Stomach smooth muscle (tissue), 2 donors: ENCODE results near the gene TEDC1.

ENCODE experiments used
- H3K27ac ChIP-seq: one replicate; pipeline ENCODE4 v1.7.0; 2013; ENCODE audit warnings: mild to moderate bottlenecking, low read length, inconsistent platforms
- H3K27me3 ChIP-seq, 2 donors: one replicate each; pipeline ENCODE4 v1.7.0; 2013; ENCODE audit warnings: low read length in 2 of 2; ENCODE audit not compliant: insufficient read depth in 2 of 2, control insufficient read depth in 1 of 2
- H3K36me3 ChIP-seq, 2 donors: one replicate each; pipeline ENCODE4 v1.7.0; 2013; ENCODE audit warnings: low read length in 2 of 2; ENCODE audit not compliant: control insufficient read depth in 2 of 2, insufficient read depth in 2 of 2
- H3K4me1 ChIP-seq: one replicate; pipeline ENCODE4 v1.7.0; 2013; ENCODE audit warnings: low read length; ENCODE audit not compliant: control insufficient read depth, insufficient read depth
- H3K4me3 ChIP-seq, 2 donors: one replicate each; pipeline ENCODE4 v1.7.0; 2013; ENCODE audit warnings: low read length in 2 of 2
- H3K9ac ChIP-seq, 2 donors: one replicate each; pipeline ENCODE4 v1.7.0; 2013; ENCODE audit warnings: low read length in 2 of 2, mild to moderate bottlenecking in 1 of 2
- H3K9me3 ChIP-seq, 2 donors: one replicate each; pipeline ENCODE4 v1.7.0; 2013; ENCODE audit warnings: low read length in 2 of 2; ENCODE audit not compliant: control insufficient read depth in 2 of 2
- donor health status: healthy.
- donor health status: Pancreatic carcinoma.

The TEDC1 gene

GRCh38 chr14:105501504-105502291 lies 10.7 kb downstream of the TEDC1 start:
- H3K27me3 ChIP-seq, result no peaks in the 10 kb centered on the region
- H3K4me3 ChIP-seq, result no peak overlapping the region
- no peaks in the 10 kb centered on the region for H3K9me3 ChIP-seq
- H3K9ac ChIP-seq, result no peak overlapping the region
- no peaks in the 10 kb centered on the region for H3K4me1 ChIP-seq
- no peaks in the 10 kb centered on the region for H3K36me3 ChIP-seq
- no peak overlapping the region for H3K27ac ChIP-seq

- Histone ChIP-seq H3K4me1 (no peaks in the 10 kb centered on the region), H3K27ac (no peak overlapping the region), H3K4me3 (no peak overlapping the region), H3K9ac (no peak overlapping the region), H3K9me3 (no peaks in the 10 kb centered on the region), H3K36me3 (no peaks in the 10 kb centered on the region), H3K27me3 (no peaks in the 10 kb centered on the region)
Observed at GRCh38 chr14:105502446-105503295, 11.6 kb downstream of the TEDC1 start.

- H3K27me3 ChIP-seq, result no peaks in the 10 kb centered on the region
- no peaks in the 10 kb centered on the region for H3K4me1 ChIP-seq
- H3K27ac ChIP-seq, result no peak overlapping the region
- no peaks in the 10 kb centered on the region for H3K9me3 ChIP-seq
- no peaks in the 10 kb centered on the region for H3K36me3 ChIP-seq
- H3K9ac ChIP-seq, result no peak overlapping the region
- H3K4me3 ChIP-seq, result no peak overlapping the region
Observed at GRCh38 chr14:105503296-105503640, 12.2 kb downstream of the TEDC1 start.

- H3K4me1 ChIP-seq, result no peaks in the 10 kb centered on the region
- H3K9ac ChIP-seq, result no peak overlapping the region
- H3K9me3 ChIP-seq, result no peaks in the 10 kb centered on the region
- H3K4me3 ChIP-seq, result no peak overlapping the region
- H3K27ac ChIP-seq, result no peak overlapping the region
- H3K36me3 ChIP-seq, result no peaks in the 10 kb centered on the region
- peaks cover 0 to 4% of the 10 kb centered on the region in 2 donors for H3K27me3 ChIP-seq
Observed at GRCh38 chr14:105503935-105504692, 13.1 kb downstream of the TEDC1 start.

GRCh38 chr14:105505101-105505500 lies 14.1 kb downstream of the TEDC1 start:
- no peak overlapping the region for H3K4me3 ChIP-seq
- peaks cover 0 to 7% of the 10 kb centered on the region in 2 donors for H3K27me3 ChIP-seq
- H3K9me3 ChIP-seq, result no peaks in the 10 kb centered on the region
- H3K36me3 ChIP-seq, result no peaks in the 10 kb centered on the region
- no peak overlapping the region for H3K27ac ChIP-seq
- H3K4me1 ChIP-seq, result no peaks in the 10 kb centered on the region
- no peak overlapping the region for H3K9ac ChIP-seq

GRCh38 chr14:105507247-105507646 lies 16.2 kb downstream of the TEDC1 start:
- Histone ChIP-seq H3K4me1 (no peaks in the 10 kb centered on the region), H3K4me3 (no peak overlapping the region), H3K27me3 (peaks cover 5 to 10% of the 10 kb centered on the region in 2 donors), H3K27ac (no peak overlapping the region), H3K9ac (no peak overlapping the region), H3K36me3 (no peaks in the 10 kb centered on the region), H3K9me3 (no peaks in the 10 kb centered on the region)

GRCh38 chr14:105508069-105508468 lies 17.0 kb downstream of the TEDC1 start:
- Histone ChIP-seq H3K4me3 (no peak overlapping the region), H3K9ac (no peak overlapping the region), H3K27me3 (peaks cover 10 to 13% of the 10 kb centered on the region in 2 donors), H3K36me3 (no peaks in the 10 kb centered on the region), H3K4me1 (no peaks in the 10 kb centered on the region), H3K9me3 (no peaks in the 10 kb centered on the region), H3K27ac (no peak overlapping the region)

- H3K4me1 ChIP-seq, result no peaks in the 10 kb centered on the region
- no peaks in the 10 kb centered on the region for H3K9me3 ChIP-seq
- no peak overlapping the region for H3K4me3 ChIP-seq
- no peak overlapping the region for H3K27ac ChIP-seq
- H3K9ac ChIP-seq, result no peak overlapping the region
- H3K36me3 ChIP-seq, result no peaks in the 10 kb centered on the region
- H3K27me3 ChIP-seq, result peaks cover 10 to 13% of the 10 kb centered on the region in 2 donors
Observed at GRCh38 chr14:105508601-105509000, 17.6 kb downstream of the TEDC1 start.

- H3K9me3 ChIP-seq, result peaks cover 0 to 2% of the 10 kb centered on the region in 2 donors
- H3K9ac ChIP-seq, result no peak overlapping the region
- peaks cover 4 to 5% of the 10 kb centered on the region in 2 donors for H3K27me3 ChIP-seq
- H3K27ac ChIP-seq, result no peak overlapping the region
- H3K4me1 ChIP-seq, result no peaks in the 10 kb centered on the region
- no peak overlapping the region for H3K4me3 ChIP-seq
- no peaks in the 10 kb centered on the region for H3K36me3 ChIP-seq
Observed at GRCh38 chr14:105517096-105517495, 26.1 kb downstream of the TEDC1 start.

- Histone ChIP-seq H3K4me1 (no peaks in the 10 kb centered on the region), H3K9me3 (no peaks in the 10 kb centered on the region), H3K9ac (no peak overlapping the region), H3K27me3 (no peaks in the 10 kb centered on the region), H3K27ac (no peak overlapping the region), H3K36me3 (no peaks in the 10 kb centered on the region), H3K4me3 (no peak overlapping the region)
Observed at GRCh38 chr14:105519946-105520698, 29.1 kb downstream of the TEDC1 start.
